MM.1S (cell line): ENCODE measurements around the gene POLA2.

Experiments used
- DNase-seq: peaks from one replicate; pipeline ENCODE4 v3.0.0-alpha.2; 2015
- H2AFZ ChIP-seq: fragments of 300-600 bp; sonication (generic); 2 replicates; pipeline ENCODE4 v1.6.0; 2016; ENCODE audit warnings: antibody characterized with exemption, low read length
- H3F3A ChIP-seq: fragments of 300-600 bp; sonication (generic); 2 replicates; pipeline ENCODE4 v1.6.1; 2016; ENCODE audit warnings: mild to moderate bottlenecking, antibody characterized with exemption, low read length, moderate library complexity, mixed read lengths; ENCODE audit not compliant: insufficient read depth
- H3K27ac ChIP-seq: fragments of 300-600 bp; sonication (generic); 2 replicates; pipeline ENCODE4 v1.5.1; 2016; ENCODE audit warnings: mild to moderate bottlenecking, low read length
- H3K27me3 ChIP-seq: fragments of 300-600 bp; sonication (generic); replicated peaks from 2 replicates; pipeline ENCODE4 v1.6.0; 2016; ENCODE audit warnings: low read length; ENCODE audit not compliant: insufficient read depth
- H3K36me3 ChIP-seq: fragments of 300-600 bp; sonication (generic); replicated peaks from 2 replicates; pipeline ENCODE4 v1.6.1; 2016; ENCODE audit warnings: mild to moderate bottlenecking, low read length, mixed read lengths; ENCODE audit not compliant: insufficient read depth
- H3K4me1 ChIP-seq: fragments of 300-600 bp; sonication (generic); 2 replicates; pipeline ENCODE4 v1.6.1; 2016; ENCODE audit warnings: low read length, mixed read lengths
- H3K4me2 ChIP-seq: fragments of 300-600 bp; sonication (generic); 2 replicates; pipeline ENCODE4 v1.6.0; 2016; ENCODE audit warnings: low read depth, low read length
- H3K4me3 ChIP-seq: fragments of 300-600 bp; sonication (generic); 2 replicates; pipeline ENCODE4 v1.5.1; 2016; ENCODE audit warnings: low read length, mixed read lengths
- H3K79me2 ChIP-seq: fragments of 300-600 bp; sonication (generic); 2 replicates; pipeline ENCODE4 v1.6.1; 2016; ENCODE audit warnings: mixed run types, low read length, mixed read lengths
- H3K9ac ChIP-seq: fragments of 300-600 bp; sonication (generic); 2 replicates; pipeline ENCODE4 v1.6.1; 2016; ENCODE audit warnings: low read length, mixed read lengths
- H3K9me2 ChIP-seq: fragments of 300-600 bp; sonication (generic); replicated peaks from 2 replicates; pipeline ENCODE4 v1.6.1; 2016; ENCODE audit warnings: mild to moderate bottlenecking, low read length, mixed read lengths; ENCODE audit not compliant: insufficient read depth
- H3K9me3 ChIP-seq: fragments of 300-600 bp; sonication (generic); replicated peaks from 2 replicates; pipeline ENCODE4 v1.6.1; 2016; ENCODE audit warnings: mild to moderate bottlenecking, low read length, mixed read lengths; ENCODE audit not compliant: insufficient read depth
- H4K20me1 ChIP-seq: fragments of 300-600 bp; sonication (generic); 2 replicates; pipeline ENCODE4 v1.6.1; 2016; ENCODE audit warnings: mild to moderate bottlenecking, low read length, moderate library complexity, mixed read lengths; ENCODE audit not compliant: insufficient read depth
- EZH2 ChIP-seq: fragments of 300-600 bp; sonication (generic); optimal IDR thresholded peaks from 2 replicates; pipeline ENCODE3; 2017; ENCODE audit warnings: low read depth, mild to moderate bottlenecking, antibody characterized with exemption, low read length, mixed read lengths
- EZH2phosphoT487 ChIP-seq: fragments of 300-600 bp; sonication (generic); IDR thresholded peaks from 2 replicates; pipeline ENCODE4 v1.6.1; 2018; ENCODE audit warnings: antibody characterized with exemption, low read length
- TF ChIP-seq, protein P1 (sequence below): fragments of 300-600 bp; sonication (generic); IDR thresholded peaks from 2 replicates; pipeline ENCODE4 v1.5.1; 2016; ENCODE audit warnings: antibody characterized with exemption, low read length, mixed read lengths

The POLA2 gene

DNA sequence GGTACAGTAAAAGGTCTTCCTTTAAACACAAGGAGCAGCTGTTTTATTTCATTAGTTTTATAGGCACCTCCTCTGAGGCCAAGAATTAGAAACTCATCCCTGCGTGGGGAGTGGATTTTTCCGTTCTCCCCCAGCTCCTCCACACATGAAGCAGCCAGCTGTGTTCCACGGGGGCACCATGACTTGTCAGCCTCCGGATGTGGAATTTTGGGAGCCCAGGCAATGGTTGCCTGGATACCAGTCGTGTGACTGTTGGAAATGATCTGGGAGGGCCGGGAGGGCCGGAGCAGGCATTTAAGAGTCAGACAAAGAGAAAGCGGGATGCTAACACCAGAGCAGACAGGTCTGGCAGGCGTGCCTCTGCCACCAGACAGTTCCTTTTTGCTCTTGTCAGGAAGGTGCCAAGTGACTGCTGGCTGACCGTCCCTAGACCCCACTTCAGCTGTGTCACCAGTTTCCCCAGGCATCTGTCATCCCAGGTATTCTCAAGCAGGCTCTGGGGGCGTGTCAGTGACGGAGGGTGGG is 37.0 kb downstream of the POLA2 start:
- Histone ChIP-seq H3K4me1 (no peaks in the 10 kb centered on the region), H3K79me2 (no peaks in the 10 kb centered on the region), H2AFZ (no peak overlapping the region), H3K9me2 (no peaks in the 10 kb centered on the region), H3K9ac (no peak overlapping the region), H3K4me2 (no peak overlapping the region), H4K20me1 (no peaks in the 10 kb centered on the region), H3K27ac (no peak overlapping the region), H3K27me3 (no peaks in the 10 kb centered on the region), H3K9me3 (no peaks in the 10 kb centered on the region), H3K36me3 (no peaks in the 10 kb centered on the region; the same call in 1 of the 2 replicates), H3F3A (no peaks in the 10 kb centered on the region), H3K4me3 (no peak overlapping the region)
- no peak for DNase-seq
- TF ChIP-seq EZH2, result no peak
- TF ChIP-seq EZH2phosphoT487, result no peak
- TF ChIP-seq, protein P1, sequence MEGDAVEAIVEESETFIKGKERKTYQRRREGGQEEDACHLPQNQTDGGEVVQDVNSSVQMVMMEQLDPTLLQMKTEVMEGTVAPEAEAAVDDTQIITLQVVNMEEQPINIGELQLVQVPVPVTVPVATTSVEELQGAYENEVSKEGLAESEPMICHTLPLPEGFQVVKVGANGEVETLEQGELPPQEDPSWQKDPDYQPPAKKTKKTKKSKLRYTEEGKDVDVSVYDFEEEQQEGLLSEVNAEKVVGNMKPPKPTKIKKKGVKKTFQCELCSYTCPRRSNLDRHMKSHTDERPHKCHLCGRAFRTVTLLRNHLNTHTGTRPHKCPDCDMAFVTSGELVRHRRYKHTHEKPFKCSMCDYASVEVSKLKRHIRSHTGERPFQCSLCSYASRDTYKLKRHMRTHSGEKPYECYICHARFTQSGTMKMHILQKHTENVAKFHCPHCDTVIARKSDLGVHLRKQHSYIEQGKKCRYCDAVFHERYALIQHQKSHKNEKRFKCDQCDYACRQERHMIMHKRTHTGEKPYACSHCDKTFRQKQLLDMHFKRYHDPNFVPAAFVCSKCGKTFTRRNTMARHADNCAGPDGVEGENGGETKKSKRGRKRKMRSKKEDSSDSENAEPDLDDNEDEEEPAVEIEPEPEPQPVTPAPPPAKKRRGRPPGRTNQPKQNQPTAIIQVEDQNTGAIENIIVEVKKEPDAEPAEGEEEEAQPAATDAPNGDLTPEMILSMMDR, result no peak

DNA sequence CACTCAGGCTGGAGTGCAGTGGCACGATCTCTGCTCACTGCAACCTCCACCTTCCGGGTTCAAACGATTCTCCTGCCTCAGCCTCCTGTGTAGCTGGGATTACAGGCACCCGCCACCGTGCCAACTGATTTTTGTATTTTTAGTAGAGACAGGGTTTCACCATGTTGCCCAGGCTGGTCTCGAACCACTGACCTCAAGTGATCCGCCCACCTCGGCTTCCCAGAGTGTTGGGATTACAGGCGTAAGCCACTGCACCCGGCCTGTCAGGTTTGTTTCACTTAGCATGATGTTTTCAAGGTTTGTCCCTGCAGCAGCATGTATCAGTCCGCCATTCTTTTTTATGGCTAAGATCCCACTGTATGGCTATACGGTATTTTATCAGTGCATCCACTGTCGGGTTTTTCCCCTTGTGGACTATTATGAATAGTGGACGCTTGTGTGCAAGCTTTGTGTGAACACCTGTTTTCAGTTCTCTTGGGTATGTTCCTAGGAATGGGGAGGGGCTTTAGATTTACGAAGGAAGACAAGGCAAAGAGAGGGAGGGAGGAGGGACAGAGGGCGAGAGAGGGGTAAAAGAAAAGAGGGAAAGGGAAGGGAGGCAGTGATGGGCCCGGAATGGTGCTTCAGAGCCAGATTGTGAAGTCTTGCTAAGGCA is 39.0 kb downstream of the POLA2 start:
- Histone ChIP-seq H3K9ac (no peak overlapping the region), H3K27me3 (no peaks in the 10 kb centered on the region), H2AFZ (no peak overlapping the region), H3F3A (no peaks in the 10 kb centered on the region), H3K4me1 (no peaks in the 10 kb centered on the region), H3K27ac (no peak overlapping the region), H3K36me3 (no peaks in the 10 kb centered on the region; the same call in 1 of the 2 replicates), H3K9me2 (no peaks in the 10 kb centered on the region), H3K9me3 (no peaks in the 10 kb centered on the region), H3K4me2 (no peak overlapping the region), H4K20me1 (no peaks in the 10 kb centered on the region), H3K79me2 (no peaks in the 10 kb centered on the region), H3K4me3 (no peak overlapping the region)
- no peak for DNase-seq
- no peak for TF ChIP-seq EZH2phosphoT487
- TF ChIP-seq, protein P1, result no peak
- no peak for TF ChIP-seq EZH2

DNA sequence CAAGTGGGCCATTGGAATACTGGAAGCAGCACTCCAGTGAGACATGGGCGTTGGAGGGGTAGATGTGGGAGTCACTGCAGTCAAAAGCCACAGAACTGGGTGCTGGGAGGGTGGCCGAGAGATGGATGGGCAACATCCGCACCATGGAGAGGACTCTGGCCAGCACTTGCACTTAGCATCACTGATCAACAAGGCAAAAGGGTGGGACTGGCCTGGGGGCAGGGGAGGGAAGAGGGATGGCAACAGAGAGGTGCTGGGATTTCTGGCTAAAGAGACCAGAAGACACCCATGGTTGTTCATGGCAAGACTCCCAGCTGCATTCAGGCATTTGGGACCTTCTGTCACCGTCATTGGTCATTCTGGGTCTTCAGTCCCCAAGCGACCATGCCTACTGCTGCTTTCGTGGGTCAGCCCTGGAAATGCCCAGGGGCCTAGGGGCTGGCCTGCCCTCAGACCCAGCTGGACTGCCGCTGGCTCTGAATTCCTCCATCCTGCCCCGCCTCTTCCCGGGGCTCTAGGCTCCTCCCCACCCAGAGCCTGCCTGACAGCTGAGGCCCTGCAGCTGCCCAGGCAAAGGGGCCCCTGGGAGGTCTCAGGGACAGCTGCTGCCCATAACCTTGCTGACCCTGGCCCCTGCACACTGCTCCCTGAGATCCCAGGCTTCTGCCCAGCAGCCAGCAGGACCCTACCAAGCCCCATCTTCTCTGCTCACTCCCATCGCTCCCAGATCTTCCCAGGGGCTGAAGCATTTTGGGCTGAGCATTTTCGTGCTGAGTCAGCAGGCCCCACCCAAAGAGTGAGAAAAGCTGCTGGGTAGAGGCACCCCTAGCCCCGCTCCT is 39.9 kb downstream of the POLA2 start:
- H3K4me1 ChIP-seq, result no peaks in the 10 kb centered on the region

More for the DNA sequence above, 39.9 kb downstream of the POLA2 start:
- no peak for DNase-seq
- no peak overlapping the region for H3K4me3 ChIP-seq
- no peak overlapping the region for H2AFZ ChIP-seq
- H3K4me2 ChIP-seq, result no peak overlapping the region
- no peaks in the 10 kb centered on the region for H3F3A ChIP-seq
- H4K20me1 ChIP-seq, result no peaks in the 10 kb centered on the region
- TF ChIP-seq, protein P1, result no peak
- TF ChIP-seq EZH2phosphoT487, result no peak
- TF ChIP-seq EZH2, result no peak
- H3K9me3 ChIP-seq, result no peaks in the 10 kb centered on the region
- no peaks in the 10 kb centered on the region for H3K9me2 ChIP-seq
- no peaks in the 10 kb centered on the region for H3K79me2 ChIP-seq
- H3K36me3 ChIP-seq, result no peaks in the 10 kb centered on the region
- no peak overlapping the region for H3K9ac ChIP-seq
- no peak overlapping the region for H3K27ac ChIP-seq
- no peaks in the 10 kb centered on the region for H3K27me3 ChIP-seq
